ENCODE data around the gene KBTBD4.
A peak's percentile ranks its signal among the peaks of the same experiment; 100 is the strongest.
"Not testable (repeated sequence)": the region's sequence is repeated elsewhere in the genome, so short reads cannot be mapped to it uniquely, and the experiment has no call there.

Gene KBTBD4

GRCh38 chr11:47558695-47559094 lies 20.1 kb downstream of the KBTBD4 start:
- no peaks in the 10 kb centered on the region for H3K9me3 ChIP-seq (ENCODE audit: control insufficient read depth, low read length)
- no peaks in the 10 kb centered on the region for H3K4me1 ChIP-seq (ENCODE audit: control insufficient read depth, insufficient read depth, low read length, poor library complexity, severe bottlenecking)
- WGBS, 2 experiments (ENCODE audit: insufficient coverage in 2 of 2): no CpG with 5 or more reads among the region's 1 CpG
- no peaks in the 10 kb centered on the region for H3K36me3 ChIP-seq (ENCODE audit: control insufficient read depth, insufficient read depth, low read length)
- H3K4me3 ChIP-seq (ENCODE audit: extremely low read depth, insufficient read depth, low read length, poor library complexity, severe bottlenecking): no peak overlapping the region
- no peak overlapping the region for H3K27ac ChIP-seq (ENCODE audit: low read depth, low read length, severe bottlenecking)

DNA sequence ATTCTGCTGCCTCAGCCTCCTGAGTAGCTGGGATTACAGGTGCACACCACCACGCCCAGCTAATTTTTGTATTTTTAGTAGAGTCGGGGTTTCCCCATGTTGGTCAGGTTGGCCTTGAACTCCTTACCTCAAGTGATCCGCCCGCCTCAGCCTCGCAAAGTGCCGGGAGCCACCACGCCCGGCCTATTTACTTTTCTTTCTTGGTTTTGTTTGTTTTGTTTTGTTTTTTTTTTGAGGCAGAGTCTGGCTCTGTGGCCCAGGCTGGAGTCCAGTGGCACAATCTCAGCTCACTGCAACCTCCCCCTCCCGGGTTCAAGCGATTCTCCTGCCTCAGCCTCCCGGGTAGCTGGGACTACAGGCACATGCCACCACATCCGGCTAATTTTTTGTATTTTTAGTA lies 21.8 kb downstream of the KBTBD4 start:
- not testable (repeated sequence) for H3K4me1 ChIP-seq (ENCODE audit: control insufficient read depth, insufficient read depth, low read length, poor library complexity, severe bottlenecking); H3K27ac ChIP-seq (ENCODE audit: low read depth, low read length, severe bottlenecking); H3K4me3 ChIP-seq (ENCODE audit: extremely low read depth, insufficient read depth, low read length, poor library complexity, severe bottlenecking); H3K9me3 ChIP-seq (ENCODE audit: control insufficient read depth, low read length); H3K36me3 ChIP-seq (ENCODE audit: control insufficient read depth, insufficient read depth, low read length)
- 97 to 98% methylated on average over 9 of the region's 12 CpGs for WGBS, 2 experiments (ENCODE audit: insufficient coverage in 2 of 2)

DNA sequence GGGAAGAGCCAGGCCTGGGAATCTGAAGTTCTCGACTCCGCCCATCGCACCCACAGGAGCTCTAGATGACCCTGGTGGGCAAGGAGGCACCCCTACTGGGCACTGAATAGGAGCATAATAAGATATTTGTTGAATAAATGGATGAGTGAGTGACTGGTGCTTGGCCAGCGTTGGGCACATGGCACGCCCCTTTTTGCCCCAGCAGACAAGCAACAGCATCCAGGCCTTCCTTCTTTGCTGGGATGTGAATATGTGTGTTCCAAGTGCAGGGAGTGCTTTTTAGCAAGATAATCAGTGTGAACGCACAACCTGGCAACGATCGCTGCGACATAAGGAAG lies 25.4 kb downstream of the KBTBD4 start:
- Histone ChIP-seq H3K4me3 (ENCODE audit: extremely low read depth, insufficient read depth, low read length, poor library complexity, severe bottlenecking) (peak overlapping the region; percentile 99), H3K9me3 (ENCODE audit: control insufficient read depth, low read length) (no peaks in the 10 kb centered on the region), H3K27ac (ENCODE audit: low read depth, low read length, severe bottlenecking) (peak overlapping the region; percentile 79), H3K36me3 (ENCODE audit: control insufficient read depth, insufficient read depth, low read length) (peaks cover 29% of the 10 kb centered on the region), H3K4me1 (ENCODE audit: control insufficient read depth, insufficient read depth, low read length, poor library complexity, severe bottlenecking) (peaks cover 3% of the 10 kb centered on the region)
- WGBS, 2 experiments (ENCODE audit: insufficient coverage in 2 of 2): 9 to 20% methylated on average over 5 of the region's 9 CpGs

DNA sequence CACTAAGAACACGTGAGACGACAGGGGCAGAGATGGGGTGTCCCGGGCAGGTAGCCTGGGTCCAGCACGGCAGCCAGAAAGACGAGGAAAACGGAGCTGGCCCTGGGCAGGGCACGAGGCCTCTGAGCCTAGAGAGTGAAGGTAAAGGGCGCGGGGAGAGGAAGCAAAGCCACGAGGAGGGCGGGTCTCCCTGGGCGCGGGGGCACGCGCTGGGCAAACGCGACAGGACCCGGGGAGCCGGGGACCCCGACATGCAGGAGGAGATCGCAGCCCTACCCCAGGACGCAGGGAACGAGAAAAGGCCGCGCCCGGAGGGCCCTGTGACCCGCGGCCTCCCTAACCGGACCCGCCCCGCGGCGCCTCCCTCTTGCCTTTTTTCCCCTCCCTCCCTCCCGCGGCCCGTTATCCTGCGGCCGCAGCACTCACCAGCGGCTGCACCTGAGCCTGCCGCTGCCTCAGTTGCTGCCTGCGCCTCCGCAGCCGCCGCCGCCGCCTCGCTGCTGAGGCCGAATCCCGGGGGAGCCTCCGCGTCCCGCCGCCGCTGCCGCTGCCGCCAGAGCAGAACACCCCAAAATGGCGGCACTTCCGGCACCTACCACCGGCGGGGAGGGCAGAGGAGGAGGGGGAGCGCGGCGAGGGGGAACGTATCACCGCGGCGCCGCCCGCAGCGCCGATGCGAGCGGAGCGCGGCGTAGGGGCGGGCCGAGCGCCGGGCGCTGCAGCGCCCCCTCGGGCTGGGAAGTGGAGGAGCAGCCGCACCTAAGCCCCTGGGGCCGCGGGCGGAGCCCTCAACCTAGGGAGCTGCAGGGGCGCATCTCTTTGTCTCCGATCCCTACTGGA lies 26.0 kb downstream of the KBTBD4 start, which contains the start of gene CELF1:
TSS of gene CELF1 (minus strand) at position 567 of the 840 bp plus-strand sequence. CDS start 53,609 bp downstream, outside the sequence.
- peaks cover 3% of the 10 kb centered on the region for H3K4me1 ChIP-seq (ENCODE audit: control insufficient read depth, insufficient read depth, low read length, poor library complexity, severe bottlenecking)
- H3K9me3 ChIP-seq (ENCODE audit: control insufficient read depth, low read length): no peaks in the 10 kb centered on the region
- H3K4me3 ChIP-seq (ENCODE audit: extremely low read depth, insufficient read depth, low read length, poor library complexity, severe bottlenecking): peak within 1 kb of the TSS; percentile 99
- H3K36me3 ChIP-seq (ENCODE audit: control insufficient read depth, insufficient read depth, low read length): peaks cover 35% of the 10 kb centered on the region
- WGBS, 2 experiments (ENCODE audit: insufficient coverage in 2 of 2): 0% methylated on average over 50 to 69 of the region's 89 CpGs
- peak within 1 kb of the TSS; percentile 91 for H3K27ac ChIP-seq (ENCODE audit: low read depth, low read length, severe bottlenecking)

- H3K36me3 ChIP-seq (ENCODE audit: control insufficient read depth, insufficient read depth, low read length): peaks cover 40% of the 10 kb centered on the region
- WGBS, 2 experiments (ENCODE audit: insufficient coverage in 2 of 2): 0 to 1% methylated on average over 21 to 22 of the region's 22 CpGs
- H3K4me1 ChIP-seq (ENCODE audit: control insufficient read depth, insufficient read depth, low read length, poor library complexity, severe bottlenecking): peaks cover 3% of the 10 kb centered on the region
- H3K4me3 ChIP-seq (ENCODE audit: extremely low read depth, insufficient read depth, low read length, poor library complexity, severe bottlenecking): peak overlapping the region; percentile 99
- H3K9me3 ChIP-seq (ENCODE audit: control insufficient read depth, low read length): no peaks in the 10 kb centered on the region
- peak overlapping the region; percentile 91 for H3K27ac ChIP-seq (ENCODE audit: low read depth, low read length, severe bottlenecking)
Observed at GRCh38 chr11:47552056-47552565, 26.7 kb downstream of the KBTBD4 start.

DNA sequence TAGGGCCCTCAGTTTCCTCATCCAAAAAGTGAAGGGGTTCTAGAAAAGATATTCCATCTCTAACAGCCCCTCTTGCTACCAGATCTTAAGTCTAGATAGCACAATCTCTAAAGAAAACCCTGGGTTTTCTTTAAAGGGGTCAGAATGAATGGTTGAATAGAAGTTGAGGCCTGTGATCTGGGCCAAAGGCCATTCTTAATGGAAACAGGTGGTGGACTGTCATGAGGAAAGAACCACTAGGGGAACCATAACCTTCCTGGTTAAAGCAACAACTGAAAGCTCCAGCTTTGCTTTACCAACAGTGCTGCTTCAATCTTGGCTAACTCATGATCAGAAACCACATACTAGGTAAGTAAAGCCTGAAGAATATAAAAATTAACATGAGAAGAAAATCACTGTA lies 27.7 kb downstream of the KBTBD4 start:
- Histone ChIP-seq H3K4me1 (ENCODE audit: control insufficient read depth, insufficient read depth, low read length, poor library complexity, severe bottlenecking) (peaks cover 3% of the 10 kb centered on the region), H3K36me3 (ENCODE audit: control insufficient read depth, insufficient read depth, low read length) (peaks cover 48% of the 10 kb centered on the region), H3K4me3 (ENCODE audit: extremely low read depth, insufficient read depth, low read length, poor library complexity, severe bottlenecking) (peak overlapping the region; percentile 99), H3K9me3 (ENCODE audit: control insufficient read depth, low read length) (no peaks in the 10 kb centered on the region), H3K27ac (ENCODE audit: low read depth, low read length, severe bottlenecking) (no peak overlapping the region)

DNA sequence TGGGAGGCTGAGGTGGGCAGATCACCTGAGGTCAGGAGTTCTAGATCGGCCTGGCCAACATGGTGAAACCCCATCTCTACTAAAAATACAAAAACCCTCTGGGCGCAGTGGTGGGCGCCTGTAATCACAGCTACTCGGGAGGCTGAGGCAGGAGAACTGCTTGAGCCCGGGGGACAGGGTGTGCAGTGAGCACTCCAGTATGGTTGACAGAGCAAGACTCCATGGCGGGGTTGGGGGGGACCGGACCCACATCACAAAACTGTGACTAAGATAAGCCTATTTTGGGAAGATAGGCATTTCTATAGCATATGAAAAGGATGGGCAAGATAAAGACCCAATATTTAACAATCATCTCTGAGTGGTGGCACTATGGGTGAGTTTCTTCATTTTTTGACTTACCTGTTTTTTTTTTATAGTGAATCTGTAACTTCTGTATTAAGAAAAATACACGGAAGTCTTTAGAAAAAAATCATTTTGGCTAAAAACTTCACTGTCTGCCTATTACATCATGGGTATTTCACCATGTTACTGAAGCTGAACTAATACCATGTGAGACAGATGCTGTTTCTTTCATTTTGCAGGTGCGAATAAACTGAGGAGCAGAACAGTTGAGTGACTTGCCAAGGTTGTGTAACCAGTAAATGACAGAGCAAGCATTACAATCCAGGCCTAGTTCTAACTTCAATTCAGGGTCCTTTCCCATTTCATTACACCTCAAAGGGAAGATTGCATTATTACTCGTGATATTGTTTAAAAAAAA lies 28.3 kb downstream of the KBTBD4 start:
- WGBS, 2 experiments (ENCODE audit: insufficient coverage in 2 of 2): 85 to 96% methylated on average over 3 to 5 of the region's 10 CpGs
- Histone ChIP-seq H3K36me3 (ENCODE audit: control insufficient read depth, insufficient read depth, low read length) (peaks cover 48% of the 10 kb centered on the region), H3K9me3 (ENCODE audit: control insufficient read depth, low read length) (no peaks in the 10 kb centered on the region), H3K4me1 (ENCODE audit: control insufficient read depth, insufficient read depth, low read length, poor library complexity, severe bottlenecking) (peaks cover 3% of the 10 kb centered on the region), H3K27ac (ENCODE audit: low read depth, low read length, severe bottlenecking) (no peak overlapping the region), H3K4me3 (ENCODE audit: extremely low read depth, insufficient read depth, low read length, poor library complexity, severe bottlenecking) (no peak overlapping the region)

GRCh38 chr11:47546274-47546673 lies 32.5 kb downstream of the KBTBD4 start:
- 100% methylated on average over 1 to 4 of the region's 7 CpGs for WGBS, 2 experiments (ENCODE audit: insufficient coverage in 2 of 2)
- not testable (repeated sequence) for H3K4me3 ChIP-seq (ENCODE audit: extremely low read depth, insufficient read depth, low read length, poor library complexity, severe bottlenecking)
- H3K36me3 ChIP-seq (ENCODE audit: control insufficient read depth, insufficient read depth, low read length): peaks cover 74% of the 10 kb centered on the region

DNA sequence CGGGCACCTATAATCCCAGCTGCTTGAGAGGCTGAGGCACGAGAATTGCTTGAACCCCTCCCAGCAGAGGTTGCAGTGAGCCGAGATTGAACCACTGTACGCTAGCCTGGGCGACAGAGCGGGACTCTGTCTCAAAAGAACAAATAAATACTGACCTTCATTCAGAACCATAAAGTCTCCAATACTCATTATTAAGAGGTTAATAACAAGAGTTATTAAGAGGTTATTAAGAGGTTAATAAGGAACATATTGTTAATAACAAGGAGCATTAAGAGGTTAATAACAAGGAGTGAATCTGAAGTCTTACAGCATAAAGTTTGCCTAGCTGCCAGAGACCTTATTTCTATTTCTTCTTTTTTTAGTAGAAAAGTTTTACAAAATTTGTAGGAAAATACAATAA lies 33.5 kb downstream of the KBTBD4 start:
- WGBS, 2 experiments (ENCODE audit: insufficient coverage in 2 of 2): 97 to 100% methylated on average over 3 to 5 of the region's 6 CpGs
- H3K4me3 ChIP-seq (ENCODE audit: extremely low read depth, insufficient read depth, low read length, poor library complexity, severe bottlenecking): no peak overlapping the region
- H3K9me3 ChIP-seq (ENCODE audit: control insufficient read depth, low read length): no peaks in the 10 kb centered on the region
- no peak overlapping the region for H3K27ac ChIP-seq (ENCODE audit: low read depth, low read length, severe bottlenecking)
- peaks cover 64% of the 10 kb centered on the region for H3K36me3 ChIP-seq (ENCODE audit: control insufficient read depth, insufficient read depth, low read length)
- H3K4me1 ChIP-seq (ENCODE audit: control insufficient read depth, insufficient read depth, low read length, poor library complexity, severe bottlenecking): peaks cover 3% of the 10 kb centered on the region

More at GRCh38 chr11:47546274-47546673, 32.5 kb downstream of the KBTBD4 start:
- H3K4me1 ChIP-seq (ENCODE audit: control insufficient read depth, insufficient read depth, low read length, poor library complexity, severe bottlenecking); H3K9me3 ChIP-seq (ENCODE audit: control insufficient read depth, low read length); H3K27ac ChIP-seq (ENCODE audit: low read depth, low read length, severe bottlenecking): not testable (repeated sequence)

- H3K36me3 ChIP-seq (ENCODE audit: control insufficient read depth, insufficient read depth, low read length): peaks cover 53% of the 10 kb centered on the region
- H3K9me3 ChIP-seq (ENCODE audit: control insufficient read depth, low read length): no peaks in the 10 kb centered on the region
- no peak overlapping the region for H3K4me3 ChIP-seq (ENCODE audit: extremely low read depth, insufficient read depth, low read length, poor library complexity, severe bottlenecking)
- WGBS, 2 experiments (ENCODE audit: insufficient coverage in 2 of 2): 89 to 100% methylated on average over 1 to 2 of the region's 2 CpGs
- H3K4me1 ChIP-seq (ENCODE audit: control insufficient read depth, insufficient read depth, low read length, poor library complexity, severe bottlenecking): no peaks in the 10 kb centered on the region
- H3K27ac ChIP-seq (ENCODE audit: low read depth, low read length, severe bottlenecking): no peak overlapping the region
Observed at GRCh38 chr11:47541070-47541469, 37.7 kb downstream of the KBTBD4 start.

Measured in mesodermal cell (in vitro differentiated cells).